HEK293 (cell line): ENCODE data around the gene ADAR.

Source experiments
- GFI1B ChIP-seq: fragments of 450-650 bp; formaldehyde crosslinking; IDR thresholded peaks from 2 replicates; pipeline ENCODE4 v1.5.1; 2016; ENCODE audit warnings: missing biosample characterization, missing genetic modification characterization
- GLIS1 ChIP-seq: fragments of 450-650 bp; formaldehyde crosslinking; IDR thresholded peaks from 2 replicates; pipeline ENCODE4 v1.5.1; 2016; ENCODE audit warnings: missing biosample characterization, missing genetic modification characterization
- IKZF3 ChIP-seq: fragments of 450-650 bp; IDR thresholded peaks from 2 replicates; pipeline ENCODE4 v1.5.0; 2018; ENCODE audit warnings: missing biosample characterization, mild to moderate bottlenecking, missing genetic modification characterization, moderate library complexity
- KLF10 ChIP-seq: fragments of 450-650 bp; IDR thresholded peaks from 2 replicates; pipeline ENCODE4 v1.5.1; 2018; ENCODE audit warnings: missing biosample characterization, mild to moderate bottlenecking, missing genetic modification characterization
- OSR2 ChIP-seq: fragments of 450-650 bp; formaldehyde crosslinking; IDR thresholded peaks from 2 replicates; pipeline ENCODE4 v1.5.1; 2016; ENCODE audit warnings: missing biosample characterization, missing genetic modification characterization
- PRDM10 ChIP-seq: fragments of 450-650 bp; formaldehyde crosslinking; IDR thresholded peaks from 2 replicates; pipeline ENCODE4 v1.5.1; 2016; ENCODE audit warnings: missing biosample characterization, missing genetic modification characterization
- TSHZ1 ChIP-seq: fragments of 450-650 bp; formaldehyde crosslinking; IDR thresholded peaks from 2 replicates; pipeline ENCODE4 v1.5.1; 2016; ENCODE audit warnings: missing biosample characterization, missing genetic modification characterization, borderline replicate concordance
- YY2 ChIP-seq: fragments of 450-650 bp; formaldehyde crosslinking; IDR thresholded peaks from 2 replicates; pipeline ENCODE4 v1.5.1; 2016; ENCODE audit warnings: missing biosample characterization, missing genetic modification characterization
- ZBTB48 ChIP-seq: fragments of 450-650 bp; formaldehyde crosslinking; IDR thresholded peaks from 2 replicates; pipeline ENCODE4 v1.5.1; 2016; ENCODE audit warnings: missing biosample characterization, missing genetic modification characterization
- ZBTB8A ChIP-seq: fragments of 450-650 bp; formaldehyde crosslinking; IDR thresholded peaks from 2 replicates; pipeline ENCODE4 v1.5.1; 2016; ENCODE audit warnings: missing biosample characterization, missing genetic modification characterization
- ZNF112 ChIP-seq: fragments of 450-650 bp; formaldehyde crosslinking; IDR thresholded peaks from 2 replicates; pipeline ENCODE4 v1.5.0; 2017; ENCODE audit warnings: missing biosample characterization, missing genetic modification characterization
- ZNF132 ChIP-seq: fragments of 450-650 bp; formaldehyde crosslinking; IDR thresholded peaks from 2 replicates; pipeline ENCODE4 v1.5.1; 2017; ENCODE audit warnings: missing biosample characterization, missing genetic modification characterization, borderline replicate concordance
- ZNF157 ChIP-seq: fragments of 450-650 bp; formaldehyde crosslinking; IDR thresholded peaks from 2 replicates; pipeline ENCODE4 v1.5.1; 2016; ENCODE audit warnings: missing biosample characterization, missing genetic modification characterization
- ZNF280D ChIP-seq: fragments of 450-650 bp; formaldehyde crosslinking; IDR thresholded peaks from 2 replicates; pipeline ENCODE4 v1.5.1; 2016; ENCODE audit warnings: missing biosample characterization, missing genetic modification characterization
- ZNF596 ChIP-seq: fragments of 450-650 bp; IDR thresholded peaks from 2 replicates; pipeline ENCODE4 v1.5.0; 2018; ENCODE audit warnings: missing biosample characterization, mild to moderate bottlenecking, missing genetic modification characterization, moderate library complexity
- ZNF600 ChIP-seq: fragments of 450-650 bp; formaldehyde crosslinking; IDR thresholded peaks from 2 replicates; pipeline ENCODE4 v1.5.1; 2016; ENCODE audit warnings: missing biosample characterization, missing genetic modification characterization
- ZNF623 ChIP-seq: fragments of 450-650 bp; formaldehyde crosslinking; IDR thresholded peaks from 2 replicates; pipeline ENCODE4 v1.5.1; 2016; ENCODE audit warnings: missing biosample characterization, missing genetic modification characterization
- ZNF639 ChIP-seq: fragments of 450-650 bp; formaldehyde crosslinking; IDR thresholded peaks from 2 replicates; pipeline ENCODE4 v1.5.1; 2016; ENCODE audit warnings: missing biosample characterization, missing genetic modification characterization
- ZNF658 ChIP-seq: fragments of 450-650 bp; formaldehyde crosslinking; IDR thresholded peaks from 2 replicates; pipeline ENCODE4; 2016; ENCODE audit warnings: missing biosample characterization, missing genetic modification characterization
- ZNF76 ChIP-seq: fragments of 450-650 bp; formaldehyde crosslinking; IDR thresholded peaks from 2 replicates; pipeline ENCODE4; 2016; ENCODE audit warnings: low read depth, missing biosample characterization, missing genetic modification characterization, borderline replicate concordance
- ZNF843 ChIP-seq: fragments of 450-650 bp; formaldehyde crosslinking; IDR thresholded peaks from 2 replicates; pipeline ENCODE4 v1.5.1; 2016; ENCODE audit warnings: missing biosample characterization, missing genetic modification characterization
- TF ChIP-seq, protein P1 (sequence below): fragments of 450-650 bp; formaldehyde crosslinking; IDR thresholded peaks from 2 replicates; pipeline ENCODE4 v1.5.1; 2016; ENCODE audit warnings: missing biosample characterization, missing genetic modification characterization
- TF ChIP-seq, protein P2 (sequence below): fragments of 450-650 bp; formaldehyde crosslinking; IDR thresholded peaks from 2 replicates; pipeline ENCODE4 v1.5.1; 2017; ENCODE audit warnings: missing biosample characterization, missing genetic modification characterization

ADAR gene

GRCh38 chr1:154609398-154610380, 1.7 kb upstream of the ADAR start (continued):
- TF ChIP-seq ZNF112 (tag by site-specific recombination) (no peak), GFI1B (no peak), ZNF623 (tag by site-specific recombination) (peak; percentile 95), TSHZ1 (0 out of 2 replicates have a peak, but pooled peaks have one; percentile 4), KLF10 (tag by site-specific recombination) (peak; percentile 26; the same call in 1 of the 2 replicates), ZNF639 (tag by site-specific recombination) (no peak), ZNF596 (tag by site-specific recombination) (no peak), IKZF3 (peak; percentile 59), YY2 (no peak), ZNF280D (no peak), GLIS1 (tag by site-specific recombination) (0 out of 2 replicates have a peak, but pooled peaks have one; percentile 12), OSR2 (tag by site-specific recombination) (peak; percentile 41; the same call in 1 of the 2 replicates), ZNF76 (peak; percentile 29; the same call in 1 of the 2 replicates), ZNF843 (tag by site-specific recombination) (0 out of 2 replicates have a peak, but pooled peaks have one; percentile 18), ZNF600 (tag by site-specific recombination) (peak; percentile 63; the same call in 1 of the 2 replicates), ZBTB48 (tag by site-specific recombination) (peak; percentile 30; the same call in 1 of the 2 replicates), ZNF157 (no peak), ZNF658 (tag by site-specific recombination) (no peak), ZBTB8A (tag by site-specific recombination) (peak; percentile 95), ZNF132 (tag by site-specific recombination) (no peak), PRDM10 (tag by site-specific recombination) (peak; percentile 71)
- TF ChIP-seq, protein P1, sequence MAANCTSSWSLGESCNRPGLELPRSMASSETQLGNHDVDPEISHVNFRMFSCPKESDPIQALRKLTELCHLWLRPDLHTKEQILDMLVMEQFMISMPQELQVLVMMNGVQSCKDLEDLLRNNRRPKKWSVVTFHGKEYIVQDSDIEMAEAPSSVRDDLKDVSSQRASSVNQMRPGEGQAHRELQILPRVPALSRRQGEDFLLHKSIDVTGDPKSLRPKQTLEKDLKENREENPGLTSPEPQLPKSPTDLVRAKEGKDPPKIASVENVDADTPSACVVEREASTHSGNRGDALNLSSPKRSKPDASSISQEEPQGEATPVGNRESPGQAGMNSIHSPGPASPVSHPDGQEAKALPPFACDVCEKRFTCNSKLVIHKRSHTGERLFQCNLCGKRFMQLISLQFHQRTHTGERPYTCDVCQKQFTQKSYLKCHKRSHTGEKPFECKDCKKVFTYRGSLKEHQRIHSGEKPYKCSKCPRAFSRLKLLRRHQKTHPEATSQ (tag by site-specific recombination) = no peak
- TF ChIP-seq, protein P2, sequence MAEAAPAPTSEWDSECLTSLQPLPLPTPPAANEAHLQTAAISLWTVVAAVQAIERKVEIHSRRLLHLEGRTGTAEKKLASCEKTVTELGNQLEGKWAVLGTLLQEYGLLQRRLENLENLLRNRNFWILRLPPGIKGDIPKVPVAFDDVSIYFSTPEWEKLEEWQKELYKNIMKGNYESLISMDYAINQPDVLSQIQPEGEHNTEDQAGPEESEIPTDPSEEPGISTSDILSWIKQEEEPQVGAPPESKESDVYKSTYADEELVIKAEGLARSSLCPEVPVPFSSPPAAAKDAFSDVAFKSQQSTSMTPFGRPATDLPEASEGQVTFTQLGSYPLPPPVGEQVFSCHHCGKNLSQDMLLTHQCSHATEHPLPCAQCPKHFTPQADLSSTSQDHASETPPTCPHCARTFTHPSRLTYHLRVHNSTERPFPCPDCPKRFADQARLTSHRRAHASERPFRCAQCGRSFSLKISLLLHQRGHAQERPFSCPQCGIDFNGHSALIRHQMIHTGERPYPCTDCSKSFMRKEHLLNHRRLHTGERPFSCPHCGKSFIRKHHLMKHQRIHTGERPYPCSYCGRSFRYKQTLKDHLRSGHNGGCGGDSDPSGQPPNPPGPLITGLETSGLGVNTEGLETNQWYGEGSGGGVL (tag by site-specific recombination) = peak; percentile 87
